GM10266 (cell line): ENCODE data around the gene MAST4.

Source experiments
- DNase-seq: peaks from one replicate; pipeline ENCODE4 v3.0.0; 2012; ENCODE audit errors: extremely low spot score
- TF ChIP-seq, protein P1 (sequence below): IDR thresholded peaks from 2 replicates; pipeline ENCODE4 v1.5.1; 2012; ENCODE audit warnings: mild to moderate bottlenecking, low read depth; ENCODE audit not compliant: control insufficient read depth, insufficient read depth; ENCODE audit errors: missing control alignments

Gene MAST4

DNA sequence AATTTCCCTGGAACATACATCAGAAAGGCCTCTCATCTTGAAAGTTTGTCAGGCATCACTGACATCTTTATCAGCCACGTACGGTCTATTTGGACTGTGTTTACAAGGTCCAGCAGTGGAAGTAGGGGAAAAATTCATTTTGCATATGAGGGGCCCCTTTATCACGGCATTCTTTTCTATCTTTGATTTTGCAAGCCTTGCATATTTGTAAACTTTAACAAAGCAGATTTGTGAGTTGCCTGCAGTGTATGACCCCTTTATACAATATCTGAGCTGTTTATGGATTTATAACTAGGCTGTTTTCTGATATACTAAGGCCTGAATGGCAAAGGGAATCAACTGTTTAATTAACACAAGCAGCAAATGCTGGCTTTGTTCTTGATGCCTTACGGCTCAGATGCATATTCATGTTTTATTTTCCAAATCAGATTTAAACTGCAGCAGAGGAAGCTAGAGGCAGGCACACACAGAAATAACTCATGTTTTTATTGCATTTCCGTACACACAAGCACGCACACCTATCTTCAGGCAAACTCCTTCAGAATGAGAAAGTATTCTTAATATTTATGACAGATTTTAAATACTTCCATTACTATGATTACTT lies 539.3 kb downstream of the MAST4 start:
- no peak for DNase-seq
- TF ChIP-seq, protein P1, sequence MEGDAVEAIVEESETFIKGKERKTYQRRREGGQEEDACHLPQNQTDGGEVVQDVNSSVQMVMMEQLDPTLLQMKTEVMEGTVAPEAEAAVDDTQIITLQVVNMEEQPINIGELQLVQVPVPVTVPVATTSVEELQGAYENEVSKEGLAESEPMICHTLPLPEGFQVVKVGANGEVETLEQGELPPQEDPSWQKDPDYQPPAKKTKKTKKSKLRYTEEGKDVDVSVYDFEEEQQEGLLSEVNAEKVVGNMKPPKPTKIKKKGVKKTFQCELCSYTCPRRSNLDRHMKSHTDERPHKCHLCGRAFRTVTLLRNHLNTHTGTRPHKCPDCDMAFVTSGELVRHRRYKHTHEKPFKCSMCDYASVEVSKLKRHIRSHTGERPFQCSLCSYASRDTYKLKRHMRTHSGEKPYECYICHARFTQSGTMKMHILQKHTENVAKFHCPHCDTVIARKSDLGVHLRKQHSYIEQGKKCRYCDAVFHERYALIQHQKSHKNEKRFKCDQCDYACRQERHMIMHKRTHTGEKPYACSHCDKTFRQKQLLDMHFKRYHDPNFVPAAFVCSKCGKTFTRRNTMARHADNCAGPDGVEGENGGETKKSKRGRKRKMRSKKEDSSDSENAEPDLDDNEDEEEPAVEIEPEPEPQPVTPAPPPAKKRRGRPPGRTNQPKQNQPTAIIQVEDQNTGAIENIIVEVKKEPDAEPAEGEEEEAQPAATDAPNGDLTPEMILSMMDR = no peak

DNA sequence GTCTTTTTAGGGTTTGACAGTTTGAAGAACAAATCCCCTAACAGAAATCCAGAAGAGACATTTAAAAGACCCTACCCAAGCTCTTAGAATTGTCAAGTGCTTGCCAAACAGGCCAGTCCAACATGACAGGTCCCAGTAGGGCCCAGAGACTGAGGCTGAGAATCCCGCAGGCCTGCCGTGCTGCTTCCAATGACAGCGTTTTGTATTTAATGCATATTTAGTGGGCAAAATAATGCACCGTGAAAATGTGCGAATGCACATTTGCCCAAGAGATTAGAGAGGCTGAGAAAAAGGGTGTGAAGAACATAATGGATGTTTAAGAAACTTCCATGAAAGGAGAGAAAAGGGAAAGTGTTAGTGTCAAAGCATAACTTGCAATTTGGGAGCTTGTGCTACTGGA lies 542.8 kb downstream of the MAST4 start:
- DNase-seq = no peak
- TF ChIP-seq, protein P1 = no peak

DNA sequence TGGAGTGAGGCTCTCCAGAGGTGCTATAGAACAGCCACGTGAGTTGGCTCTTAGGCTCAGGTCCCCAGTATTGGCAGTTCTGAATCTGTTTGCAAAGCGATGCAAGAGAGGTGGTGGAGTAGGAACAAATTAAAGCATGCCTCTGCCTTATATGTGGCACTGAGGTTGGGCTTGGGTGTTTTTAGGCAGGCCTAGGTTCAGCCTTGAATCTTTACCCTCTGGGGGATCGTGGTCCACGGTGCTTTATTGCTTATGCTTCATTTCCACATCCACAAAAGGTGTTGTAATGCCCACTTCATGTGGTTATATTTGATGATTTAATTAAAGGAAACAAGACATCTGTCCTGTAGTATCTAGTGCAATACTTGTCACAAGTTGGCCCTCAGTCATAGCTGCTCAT lies 544.2 kb downstream of the MAST4 start:
- TF ChIP-seq, protein P1 = no peak
- DNase-seq = no peak

DNA sequence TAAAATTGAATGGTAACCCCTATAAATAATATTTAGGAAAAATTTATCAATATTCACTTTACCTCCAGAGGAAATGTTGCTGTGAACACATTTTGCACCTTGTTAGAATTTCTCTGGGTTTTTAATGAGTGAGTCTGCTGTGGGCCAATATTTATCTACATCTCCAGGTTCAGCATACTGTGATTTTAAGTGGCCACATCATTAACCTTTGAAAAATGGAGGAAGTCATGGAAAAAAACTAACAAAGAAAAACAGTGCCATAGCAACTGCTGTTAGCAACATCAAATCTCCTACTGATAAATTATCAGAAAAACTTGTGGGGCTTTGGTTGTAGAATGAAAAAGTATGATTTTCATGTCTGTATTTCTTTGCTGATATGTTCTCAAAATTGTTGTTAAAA lies 545.5 kb downstream of the MAST4 start:
- DNase-seq = no peak
- TF ChIP-seq, protein P1 = no peak

DNA sequence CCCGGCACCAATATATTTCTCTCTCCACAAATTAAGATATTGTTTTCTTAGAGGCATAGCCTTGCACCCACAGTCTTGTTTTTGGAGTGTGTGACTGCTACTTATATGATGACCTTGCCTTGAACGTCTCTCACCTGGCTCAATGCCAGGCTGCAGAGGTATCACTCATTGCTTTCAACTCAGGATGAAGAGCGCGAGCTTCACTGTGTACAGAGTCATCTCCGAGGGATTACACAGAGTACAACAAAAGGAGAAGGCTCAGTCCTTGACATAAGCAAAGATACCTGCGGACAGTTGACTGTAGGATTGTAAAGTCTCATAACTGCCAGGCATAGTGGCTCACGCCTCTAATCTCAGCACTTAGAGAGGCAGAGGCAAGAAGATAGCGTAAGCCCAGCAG lies 546.6 kb downstream of the MAST4 start:
- no peak for DNase-seq
- TF ChIP-seq, protein P1 = no peak

DNA sequence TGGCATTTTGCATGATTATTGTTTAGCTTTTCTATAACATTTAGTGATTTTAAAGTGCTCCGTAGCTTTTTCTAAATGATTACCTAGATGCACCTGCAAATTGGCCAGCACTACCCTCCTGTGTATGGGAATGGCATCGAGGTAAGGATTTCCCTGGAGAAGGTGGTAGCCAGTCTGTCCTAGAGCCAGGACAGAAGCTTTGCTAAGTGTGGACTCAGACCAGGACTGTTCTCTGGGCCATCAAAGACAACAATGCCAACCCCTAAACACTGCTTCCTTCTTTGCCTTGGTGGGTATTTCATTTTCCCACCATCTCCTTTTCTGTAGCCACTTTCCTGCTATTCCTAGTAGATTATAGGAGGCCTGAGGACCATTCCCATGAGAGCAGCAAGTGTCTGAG lies 547.4 kb downstream of the MAST4 start:
- TF ChIP-seq, protein P1 = no peak
- no peak for DNase-seq

DNA sequence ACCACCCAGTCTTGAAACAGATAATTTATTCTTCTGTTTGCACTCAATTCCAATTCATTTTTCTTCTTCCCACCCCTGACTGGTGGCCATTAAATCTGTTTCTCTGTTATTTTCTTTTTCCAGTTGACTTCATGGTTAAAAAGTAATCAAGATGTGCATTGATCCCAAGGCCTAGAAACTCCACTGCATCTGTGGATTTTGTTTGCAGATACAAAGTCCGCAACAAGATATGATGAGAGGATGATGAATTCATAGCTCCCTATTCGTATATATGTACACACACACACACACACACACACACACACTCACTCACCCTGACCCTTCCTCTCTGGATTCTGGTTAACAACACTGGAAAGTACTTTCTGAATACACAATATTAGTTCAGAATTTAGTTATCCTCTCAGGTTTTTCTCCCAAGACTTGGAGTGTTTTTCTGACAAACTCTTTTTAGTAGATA lies 548.0 kb downstream of the MAST4 start:
- TF ChIP-seq, protein P1 = no peak

More for the DNA sequence above, 548.0 kb downstream of the MAST4 start:
- no peak for DNase-seq
